Measurements from ENCODE around the gene NLRP1.

GRCh38 chr17:5557990-5558389 is 26.3 kb downstream of the NLRP1 start:
- TF ChIP-seq HCFC1 (IDR thresholded peaks at IDR 0.05; ENCODE audit: low read length), result no peak
- TF ChIP-seq GABPA (IDR thresholded peaks at IDR 0.05; ENCODE audit: low read depth), result no peak
- no peak for TF ChIP-seq ZNF687 (IDR thresholded peaks at IDR 0.05)
- no peak for TF ChIP-seq POLR2A (IDR thresholded peaks at IDR 0.05; ENCODE audit: low read depth, low read length)
